Caki2 (cell line): ENCODE results near the gene PRIM2. TPM values are rescaled to one million over a fixed set of nuclear protein-coding genes. Genes with fewer than 3 reads are reported as not detected.
"Not testable (repeated sequence)": the region's sequence is repeated elsewhere in the genome, so short reads cannot be mapped to it uniquely, and the experiment has no call there.

ENCODE experiments used
- DNase-seq: peaks from one replicate; pipeline ENCODE4 v3.0.0-alpha.2; 2015; ENCODE audit warnings: low read depth
- in situ Hi-C: cut with HindIII; loops from 2 replicates; pipeline ENCODE4 v1.10.0; 2016; ENCODE audit warnings: low sequenced_read_pairs, low pct_unique_long_range_greater_than_20kb, mixed read lengths
- total RNA-seq: library from RNA; depleted of rRNA; stranded (reverse); fragments of >200 nt; shearing (Covaris generic); gene quantifications from 2 replicates; pipeline ENCODE4 v1.2.3, GENCODE V29; 2014; ENCODE audit warnings: low replicate concordance

The PRIM2 gene
- total RNA-seq, 1 experiment from 2014 or later, result 81.3 TPM

- DNase-seq, result no peak
- in situ Hi-C loops, result no loop called here
These were observed 106.0 kb downstream of the PRIM2 start for GRCh38 chr6:57423468-57423867.

- DNase-seq, in situ Hi-C loops: not testable (repeated sequence)
These were observed 114.3 kb downstream of the PRIM2 start for GRCh38 chr6:57431742-57432141.

GRCh38 chr6:57432157-57432556 lies 114.7 kb downstream of the PRIM2 start:
- no peak for DNase-seq
- in situ Hi-C loops, result no loop called here

GRCh38 chr6:57432919-57433684 lies 115.7 kb downstream of the PRIM2 start:
- DNase-seq, result no peak
- in situ Hi-C loops, result no loop called here

GRCh38 chr6:57433790-57434189 lies 116.4 kb downstream of the PRIM2 start:
- in situ Hi-C loops, result not testable (repeated sequence)

DNA sequence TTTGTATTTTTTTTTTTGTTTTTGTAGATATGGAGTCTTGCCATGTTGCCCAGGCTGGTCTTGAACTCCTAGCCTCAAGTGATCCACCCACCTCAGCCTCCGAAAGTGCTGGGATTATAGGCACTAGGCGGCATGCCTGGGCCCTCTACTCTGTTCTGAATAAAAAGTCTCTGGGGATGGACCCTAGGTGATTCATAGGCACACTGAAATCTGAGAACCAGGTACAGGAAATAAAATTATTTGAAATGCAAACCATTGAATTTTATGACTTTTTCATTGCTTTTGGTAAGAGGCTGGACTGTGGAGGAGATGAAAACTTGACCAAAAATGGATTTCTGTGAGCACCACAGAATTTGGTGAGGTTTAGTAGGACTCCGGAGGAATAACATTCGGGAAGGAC lies 117.5 kb downstream of the PRIM2 start:
- no peak for DNase-seq
- in situ Hi-C loops, result no loop called here

More at GRCh38 chr6:57433790-57434189, 116.4 kb downstream of the PRIM2 start:
- DNase-seq, result not testable (repeated sequence)

DNA sequence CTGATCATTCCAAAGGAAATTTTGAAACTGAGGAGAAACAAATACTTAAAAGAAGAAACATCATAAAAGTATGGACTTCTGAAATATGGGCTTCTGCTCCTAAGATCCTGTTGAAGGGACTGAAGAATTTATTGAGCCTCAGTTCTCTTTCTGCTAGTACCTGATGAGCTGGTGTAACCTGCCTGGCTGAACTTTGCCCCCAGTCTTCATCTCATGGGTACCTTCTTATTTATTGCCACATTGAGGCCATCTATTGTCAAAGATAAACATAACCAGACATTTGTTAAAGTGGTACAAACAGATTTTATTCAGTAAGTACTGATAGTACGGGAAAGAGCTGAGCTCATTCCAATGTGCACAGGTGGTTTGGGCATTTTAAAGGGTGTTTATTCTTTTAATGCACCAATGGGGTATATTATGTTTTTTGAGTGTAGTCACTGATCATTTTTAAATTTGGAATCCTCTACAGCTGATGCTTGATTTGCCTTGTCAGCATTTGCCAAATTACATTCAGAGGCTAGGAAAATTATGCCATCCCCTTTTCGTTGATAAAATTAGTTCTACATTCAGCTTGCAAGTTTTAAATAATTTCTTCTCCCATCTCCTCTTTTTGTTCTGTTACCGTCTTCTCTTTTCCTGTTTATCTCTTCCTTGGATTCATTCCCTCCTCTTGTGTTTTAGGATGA lies 118.2 kb downstream of the PRIM2 start:
- in situ Hi-C loops, result no loop called here
- DNase-seq, result no peak

GRCh38 chr6:57440735-57441134 lies 123.3 kb downstream of the PRIM2 start:
- DNase-seq, in situ Hi-C loops: not testable (repeated sequence)

DNA sequence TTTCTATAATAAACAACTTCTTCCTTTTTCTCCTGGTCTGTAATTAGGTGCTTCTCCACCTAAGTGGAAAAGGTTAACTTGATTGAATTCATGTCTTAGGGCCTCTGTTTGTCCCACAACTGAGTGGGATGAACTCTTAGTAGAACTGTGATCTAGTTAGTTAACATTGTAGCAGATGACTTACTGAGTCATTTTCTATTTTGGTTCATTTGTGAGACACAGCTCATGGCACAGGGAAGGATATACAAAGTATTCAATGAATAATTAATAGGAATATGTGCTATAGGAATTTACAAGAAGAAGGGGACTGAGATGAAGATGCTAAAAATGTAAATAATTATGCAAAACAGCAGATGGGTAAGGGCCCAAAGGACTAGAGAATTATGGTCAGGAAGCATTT lies 124.7 kb downstream of the PRIM2 start:
- in situ Hi-C loops, DNase-seq: not testable (repeated sequence)

DNA sequence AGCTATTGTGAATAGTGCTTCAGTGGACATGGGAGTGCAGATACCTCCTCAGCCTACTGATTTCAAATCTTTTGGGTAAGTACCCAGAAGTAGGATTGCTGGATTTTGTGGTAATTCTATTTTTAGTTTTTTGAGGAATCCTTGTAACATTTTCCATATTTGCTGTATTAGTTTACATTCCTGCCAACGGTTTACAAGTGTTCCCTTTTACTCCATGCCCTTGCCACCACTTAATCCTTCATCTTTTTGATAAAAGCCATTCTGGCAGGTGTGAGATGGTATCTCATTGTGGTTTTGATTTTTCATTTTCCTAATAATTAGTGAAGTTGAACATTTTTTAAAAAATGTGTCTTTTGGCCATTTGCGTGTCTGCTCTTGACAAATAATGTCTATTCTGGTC lies 125.8 kb downstream of the PRIM2 start:
- in situ Hi-C loops, DNase-seq: not testable (repeated sequence)

DNA sequence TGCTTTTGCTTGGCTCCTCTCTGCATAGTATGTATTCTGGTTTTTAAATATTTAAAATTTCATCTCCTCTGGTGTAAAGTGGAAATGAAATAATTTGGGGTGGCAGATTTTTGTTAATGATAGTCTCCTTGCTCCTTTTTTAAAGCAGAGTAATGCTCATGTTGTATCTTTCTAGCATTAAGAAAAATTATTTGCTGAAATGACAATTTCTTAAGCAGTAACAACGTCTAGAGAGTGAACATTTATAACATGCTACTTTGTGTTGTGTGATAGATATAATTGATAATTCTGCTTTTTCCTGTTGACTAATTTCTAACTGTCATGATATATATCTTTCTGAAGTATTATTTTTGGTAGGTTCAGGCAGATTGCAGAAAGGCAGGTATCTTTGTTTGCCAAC lies 127.4 kb downstream of the PRIM2 start:
- in situ Hi-C loops, DNase-seq: not testable (repeated sequence)

DNA sequence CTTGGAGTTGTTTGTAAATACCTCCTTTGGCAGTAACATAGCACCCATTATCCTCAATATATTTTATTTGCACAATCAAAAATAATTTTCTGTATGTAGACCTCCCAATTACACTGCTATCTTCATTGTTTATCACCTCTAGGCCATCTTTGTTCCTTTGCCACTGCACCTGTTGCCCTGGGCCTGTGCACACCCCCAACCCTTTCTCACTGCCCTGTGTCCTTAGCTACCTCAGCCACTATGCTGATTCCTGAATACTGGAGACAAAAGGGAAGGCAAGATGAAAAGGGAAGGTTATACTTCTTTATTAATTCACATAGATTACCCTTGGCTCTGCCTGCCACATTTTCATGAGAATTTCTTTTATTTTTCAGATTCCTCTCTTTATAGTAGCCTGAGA lies 127.9 kb downstream of the PRIM2 start:
- in situ Hi-C loops, DNase-seq: not testable (repeated sequence)

DNA sequence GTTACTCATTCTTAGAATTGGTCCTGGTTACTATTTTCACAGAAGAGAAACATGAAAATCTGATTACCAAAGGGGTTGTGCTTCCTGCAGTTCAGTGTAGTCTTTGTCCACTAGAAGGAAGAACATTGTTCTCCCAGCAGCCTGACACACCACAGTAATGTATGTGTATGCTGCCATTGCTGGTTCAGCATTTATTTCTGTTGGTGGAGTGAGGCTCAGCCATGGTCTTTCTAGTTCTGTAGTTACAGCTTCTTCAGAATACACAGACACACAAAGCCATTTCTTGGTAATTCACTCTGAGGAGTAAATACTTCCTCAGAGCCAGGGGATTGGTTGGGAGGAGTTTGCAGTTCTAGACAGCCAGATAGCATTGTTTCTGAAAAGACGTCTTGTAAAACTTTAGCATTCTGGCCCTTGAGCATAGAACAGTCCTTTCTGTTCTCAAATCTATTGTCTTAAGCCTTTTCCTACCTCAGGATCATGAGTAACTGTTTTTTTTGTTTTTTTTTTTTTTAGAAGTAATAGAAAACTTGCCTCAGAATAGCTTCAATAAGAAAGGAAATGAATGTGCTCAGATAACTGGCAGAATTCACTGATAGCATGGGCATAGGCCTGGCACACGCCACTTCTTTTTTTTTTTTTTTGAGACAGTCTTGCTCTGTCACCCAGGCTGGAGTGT lies 128.5 kb downstream of the PRIM2 start:
- DNase-seq, in situ Hi-C loops: not testable (repeated sequence)

DNA sequence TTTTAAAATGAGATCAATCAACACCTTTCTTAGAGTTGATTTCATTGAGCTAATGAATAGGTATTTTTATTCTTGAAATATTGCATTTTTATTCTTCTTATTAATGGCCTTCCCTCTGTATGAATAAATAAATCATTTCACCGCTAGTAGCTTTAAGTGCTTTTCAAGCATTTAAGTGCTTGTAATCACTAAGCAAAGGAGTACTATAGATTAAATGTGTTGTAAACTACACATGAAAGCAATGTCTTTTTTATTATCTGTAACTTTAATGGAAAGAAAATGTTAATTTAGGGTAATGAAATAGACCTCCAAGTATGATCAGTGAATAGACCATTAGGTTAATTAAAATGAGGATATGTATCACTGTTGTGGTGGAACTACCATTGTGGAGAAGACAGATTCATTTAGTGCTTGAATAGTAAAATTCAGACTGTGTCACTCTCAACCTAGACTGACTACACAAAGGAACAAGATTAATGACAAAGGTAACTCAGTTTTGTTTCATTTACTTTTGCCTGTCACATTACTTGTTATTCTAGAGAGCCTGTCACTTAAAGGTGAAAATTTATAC lies 132.2 kb downstream of the PRIM2 start:
- in situ Hi-C loops, DNase-seq: not testable (repeated sequence)

- DNase-seq, in situ Hi-C loops: not testable (repeated sequence)
These were observed 142.4 kb downstream of the PRIM2 start for GRCh38 chr6:57459781-57460180.

- in situ Hi-C loops, DNase-seq: not testable (repeated sequence)
These were observed 143.6 kb downstream of the PRIM2 start for GRCh38 chr6:57461022-57461421.

DNA sequence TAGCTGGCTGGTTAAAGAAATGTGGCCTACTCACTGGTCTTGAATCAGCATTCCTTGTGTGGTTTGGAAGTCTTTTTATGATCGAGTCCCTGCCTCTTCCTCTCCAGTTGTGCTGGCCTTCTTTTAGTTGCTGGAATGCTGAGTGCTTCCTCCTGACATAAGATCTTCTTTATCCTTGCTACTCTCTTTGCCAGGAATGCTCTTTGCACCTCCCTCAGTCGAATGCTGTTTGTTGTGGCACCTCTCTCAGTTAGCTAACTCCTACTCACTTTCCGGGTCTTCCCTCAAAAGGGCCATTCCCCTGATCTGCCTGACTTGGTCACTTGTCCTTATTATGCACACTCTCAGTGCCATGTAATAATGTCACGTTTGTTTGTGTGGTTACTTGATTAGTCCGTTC lies 146.4 kb downstream of the PRIM2 start:
- DNase-seq, in situ Hi-C loops: not testable (repeated sequence)

- DNase-seq, in situ Hi-C loops: not testable (repeated sequence)
These were observed 148.5 kb downstream of the PRIM2 start for GRCh38 chr6:57465968-57466367.

DNA sequence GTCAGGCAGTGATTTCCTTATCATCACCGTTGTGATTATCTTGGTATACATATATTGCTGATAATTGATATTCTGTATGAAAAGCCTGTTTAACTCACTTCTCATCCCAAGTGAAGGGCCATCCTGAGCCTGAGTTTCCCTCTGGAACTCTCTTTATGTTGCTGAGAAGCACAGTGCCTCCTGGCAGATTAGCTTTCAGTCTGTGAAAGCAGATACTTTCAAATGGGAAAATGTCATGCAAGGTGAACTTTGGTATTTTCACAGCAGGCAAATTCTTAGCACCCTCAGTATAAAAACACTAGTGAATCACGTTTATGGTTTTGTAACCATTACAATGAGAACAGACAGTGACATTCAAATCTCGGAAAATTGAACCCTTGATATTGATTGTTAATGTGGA lies 151.6 kb downstream of the PRIM2 start:
- in situ Hi-C loops, result no loop called here
- no peak for DNase-seq
